GOT3 (cell line): ENCODE data around the gene GATD1.

ENCODE experiments used
- DNase-seq: peaks from one replicate; lab custom pipeline; 2025; ENCODE audit warnings: mixed read lengths; lab: John Stamatoyannopoulos, UW

The GATD1 gene

DNA sequence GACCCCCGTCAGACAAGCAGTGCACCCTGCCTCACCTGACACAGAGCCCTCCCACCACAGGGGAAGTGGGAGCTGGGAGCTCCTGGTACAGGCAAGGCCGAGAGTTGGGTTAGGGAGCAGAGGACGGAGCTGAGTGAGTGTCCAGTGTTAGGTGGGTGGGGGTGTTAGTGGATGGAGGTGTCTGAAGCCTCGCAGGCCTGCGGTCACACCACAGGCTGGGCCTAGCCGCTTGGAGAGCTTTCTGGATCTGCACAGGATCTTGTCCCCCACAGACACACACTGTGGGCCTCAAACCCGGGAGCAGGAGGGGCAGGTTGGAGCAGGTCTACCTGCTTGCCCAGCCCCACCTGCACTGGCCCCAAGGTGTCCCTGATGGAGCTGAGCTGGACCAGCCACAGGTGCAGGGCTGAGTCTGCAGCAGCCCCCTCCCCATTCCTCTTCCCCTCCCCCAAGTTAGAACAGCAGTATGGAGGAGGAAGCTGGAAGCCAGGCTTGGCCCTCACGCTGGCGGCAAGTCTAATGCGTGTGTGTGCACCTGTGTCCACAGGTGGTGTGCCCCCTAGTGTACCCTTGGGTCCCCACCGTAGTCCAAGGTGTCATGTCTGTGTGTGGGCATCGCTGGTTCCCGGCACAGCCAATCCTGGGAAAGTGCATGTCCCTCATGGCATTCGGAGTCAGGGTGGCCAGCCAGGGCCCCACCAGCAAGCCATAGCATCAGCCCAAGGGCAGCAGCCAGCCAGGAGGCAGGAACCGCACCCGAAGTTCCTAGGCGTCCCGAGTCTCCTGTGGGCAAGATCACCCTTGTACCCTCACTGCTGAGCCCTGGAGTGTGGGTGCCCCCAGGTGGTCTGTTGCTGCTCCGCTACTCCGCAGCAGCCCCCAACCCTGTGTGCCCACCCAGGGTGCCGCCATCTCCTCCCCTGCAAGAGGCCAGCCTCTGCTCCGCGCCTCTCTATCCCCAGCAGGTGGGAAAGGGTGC is 2.0 kb upstream of the GATD1 start:
- no peak for DNase-seq

DNA sequence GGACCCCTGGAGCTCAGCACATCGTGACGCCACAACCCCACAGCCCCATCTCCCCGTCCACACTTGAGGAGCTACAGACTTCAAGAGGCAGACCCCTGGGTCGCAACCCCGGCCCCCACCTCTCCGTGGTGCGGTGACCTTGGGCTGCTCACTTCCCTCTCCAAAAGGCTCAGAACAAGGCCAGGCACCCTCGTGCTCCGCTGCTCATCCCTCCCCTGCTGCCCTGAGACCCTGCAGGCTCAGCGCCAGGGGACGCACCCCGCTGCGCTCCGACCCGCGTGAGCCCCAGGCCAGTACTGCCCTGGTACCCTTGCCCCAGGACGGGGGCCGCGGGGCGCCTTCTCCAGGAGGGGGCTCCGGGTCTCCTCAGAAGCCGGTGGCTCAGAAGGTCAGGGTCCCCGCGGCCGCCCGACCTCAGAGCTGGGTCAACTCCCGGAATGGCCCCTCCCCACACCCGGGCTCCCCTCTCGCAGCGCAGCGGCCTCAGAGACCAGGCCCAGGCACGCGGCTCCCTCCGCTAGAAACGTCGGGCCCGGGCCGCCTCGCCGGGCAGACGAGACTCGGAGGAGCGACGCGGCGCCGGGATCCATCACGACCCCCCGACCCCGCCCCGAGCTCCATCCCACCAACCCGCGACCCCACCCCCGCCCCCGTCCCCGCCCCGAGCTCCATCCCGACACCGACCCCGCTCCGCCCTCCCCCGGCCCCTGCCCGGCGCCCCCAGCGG is 563 bp downstream of the GATD1 start:
- no peak for DNase-seq

DNA sequence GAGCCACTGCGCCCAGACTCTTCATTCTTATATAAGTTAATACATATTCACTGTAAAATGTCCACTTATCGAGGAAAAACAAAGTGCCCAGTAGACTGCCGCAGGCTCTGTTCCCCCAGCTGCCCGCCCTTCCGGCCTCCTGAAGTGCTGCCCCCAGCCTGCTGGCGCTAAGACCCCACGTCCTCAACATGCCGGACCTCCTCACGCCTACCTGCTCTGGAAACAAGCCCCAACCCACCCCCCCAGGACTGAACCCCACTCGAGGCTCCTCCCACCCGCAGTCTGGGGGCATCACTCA is 1.1 kb downstream of the GATD1 start:
- no peak for DNase-seq

DNA sequence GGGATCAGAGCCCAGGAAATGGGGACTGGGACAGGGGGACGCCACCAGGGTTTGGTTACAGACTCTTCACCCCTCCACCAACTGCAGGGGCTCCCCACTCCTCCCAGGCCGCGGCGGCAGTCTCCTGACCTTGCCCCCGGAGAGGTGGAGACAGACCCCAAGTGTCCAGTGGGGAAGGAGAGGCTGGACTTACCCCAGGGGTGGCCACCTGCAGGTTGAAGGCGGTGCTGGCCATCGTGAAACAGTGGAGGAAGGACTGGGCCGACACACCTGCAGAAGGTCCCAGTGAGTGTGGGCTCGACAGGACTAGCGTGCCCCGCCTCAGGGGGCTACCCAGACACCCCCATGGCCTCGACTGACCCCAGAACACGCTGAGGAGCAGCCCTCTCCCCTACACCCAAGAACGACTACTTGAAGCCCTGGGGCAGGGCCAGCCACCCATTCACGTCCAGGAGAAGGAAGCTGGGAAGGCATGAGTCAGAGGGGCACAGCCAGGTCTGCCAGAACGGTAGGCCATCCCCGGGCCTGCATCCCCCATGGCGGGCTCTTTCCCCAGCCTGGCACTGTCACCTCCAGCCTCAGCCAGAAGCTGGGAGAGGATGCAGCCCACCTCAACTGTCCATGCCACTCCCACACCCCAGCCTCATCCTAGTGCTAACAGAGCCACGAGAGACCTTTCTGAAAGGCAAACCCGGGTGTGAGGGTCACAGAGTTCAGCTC is 2.3 kb downstream of the GATD1 start:
- no peak for DNase-seq

DNA sequence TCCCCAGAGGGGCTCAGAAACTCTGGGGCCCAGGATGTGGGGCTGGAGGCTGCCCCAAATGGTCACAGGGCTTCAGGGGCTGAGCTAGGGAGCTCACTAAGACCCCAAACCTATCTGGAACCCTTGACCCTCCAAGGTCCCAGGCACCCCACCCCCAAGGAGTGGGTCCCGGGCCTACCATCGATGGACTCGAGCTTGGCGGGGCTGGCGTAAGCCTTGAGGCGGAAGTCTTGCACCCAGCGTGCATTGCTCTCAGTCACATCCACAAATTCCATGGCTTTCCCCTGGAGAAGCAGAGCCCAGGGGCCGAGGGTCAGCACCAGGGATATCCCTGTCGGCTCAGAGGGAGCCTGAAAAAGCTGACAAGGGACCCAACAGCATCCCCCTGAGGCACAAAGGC is 3.5 kb downstream of the GATD1 start:
- no peak for DNase-seq

DNA sequence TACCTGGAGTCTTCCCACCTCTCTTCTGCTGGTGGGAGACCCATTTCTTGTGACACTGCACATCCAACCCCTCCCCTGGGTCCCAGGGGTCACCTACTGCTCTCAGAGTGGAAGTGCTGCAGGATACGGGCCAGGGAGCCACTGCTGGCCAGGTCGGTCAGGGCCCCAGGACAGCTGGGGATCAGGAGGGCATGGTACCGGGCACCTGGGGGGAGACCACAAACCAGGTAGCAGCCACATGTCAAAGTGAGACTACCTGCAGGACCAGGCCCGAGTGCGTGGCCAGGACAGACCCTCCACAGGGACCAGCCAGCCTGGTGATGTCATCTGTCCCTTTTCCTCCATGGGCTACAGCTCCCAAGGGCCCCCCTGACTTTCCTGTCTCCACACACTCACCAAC is 3.9 kb downstream of the GATD1 start:
- DNase-seq = no peak

DNA sequence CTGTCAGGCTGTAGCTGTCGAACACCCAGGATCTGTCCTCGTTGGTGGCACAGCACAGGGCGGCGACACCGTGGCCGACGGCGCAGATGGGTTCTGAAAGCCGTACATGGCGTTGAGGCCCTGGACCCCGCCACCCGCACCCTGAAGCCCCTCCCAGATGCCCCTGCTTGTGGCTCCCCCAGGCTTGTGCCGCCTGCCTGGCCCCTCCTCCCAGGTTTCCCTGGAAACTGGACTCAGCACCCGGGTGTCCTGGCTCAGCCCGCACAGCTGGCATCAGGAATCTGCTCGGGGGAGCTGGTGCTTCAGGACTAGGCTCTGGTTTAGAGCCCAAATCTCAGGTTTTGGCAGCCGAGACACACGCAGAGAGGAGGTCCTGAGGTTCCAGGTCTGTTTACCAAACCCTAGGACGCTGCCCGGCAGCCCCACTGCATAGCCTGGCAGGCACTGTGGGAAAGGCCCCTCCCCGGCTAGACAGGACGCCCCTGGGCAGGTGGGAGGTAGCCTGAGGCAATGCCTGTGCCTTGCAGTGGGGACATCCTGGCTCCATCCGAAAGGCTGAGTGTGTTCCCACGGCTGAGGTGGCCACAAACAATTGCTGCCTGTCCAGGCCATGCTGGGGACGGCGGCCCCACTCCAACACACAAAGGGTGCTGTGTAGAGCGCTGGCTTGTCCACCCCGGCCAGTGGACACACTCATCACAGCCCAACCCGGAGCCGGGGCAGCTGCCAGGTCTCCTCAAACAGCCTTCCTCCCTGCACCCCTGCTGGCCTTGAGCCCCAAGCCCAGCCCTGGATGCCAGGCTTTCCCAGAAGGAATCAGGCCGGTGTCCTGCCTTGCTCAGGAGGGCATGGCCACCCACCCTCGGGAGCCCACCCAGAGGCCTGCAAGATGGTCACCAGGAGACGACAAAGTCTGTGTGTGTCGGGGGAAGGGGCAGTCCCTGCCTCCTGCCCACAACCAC is 4.6 kb downstream of the GATD1 start:
- no peak for DNase-seq

DNA sequence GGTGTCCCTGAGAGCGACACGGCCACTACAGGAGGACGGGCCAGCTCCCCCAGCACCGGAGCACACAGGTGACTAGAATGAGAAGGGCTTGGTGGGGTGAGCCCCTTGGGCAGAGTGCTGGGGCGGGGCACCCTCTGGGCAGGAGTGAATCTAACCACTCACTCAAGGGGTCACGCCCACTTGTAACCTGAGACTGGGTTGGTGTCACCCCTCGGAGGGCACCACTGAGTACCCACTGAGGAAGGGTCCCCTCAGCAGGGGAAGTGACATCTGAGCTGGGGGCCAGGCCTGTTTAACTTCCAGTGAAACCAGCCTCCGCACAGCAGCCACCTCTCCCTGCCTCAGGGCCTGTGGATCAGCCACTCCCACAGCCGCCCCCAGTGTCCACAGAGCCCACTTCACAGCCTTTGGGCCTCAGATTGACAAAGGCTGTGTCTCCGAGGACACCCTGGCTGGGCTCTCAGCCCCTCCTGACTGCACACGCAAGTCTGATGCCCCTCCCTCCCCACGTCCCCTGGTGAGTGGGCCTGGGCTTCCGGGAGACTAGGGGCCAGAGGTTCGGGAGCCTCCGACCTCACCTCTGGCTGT is 5.6 kb downstream of the GATD1 start:
- no peak for DNase-seq

DNA sequence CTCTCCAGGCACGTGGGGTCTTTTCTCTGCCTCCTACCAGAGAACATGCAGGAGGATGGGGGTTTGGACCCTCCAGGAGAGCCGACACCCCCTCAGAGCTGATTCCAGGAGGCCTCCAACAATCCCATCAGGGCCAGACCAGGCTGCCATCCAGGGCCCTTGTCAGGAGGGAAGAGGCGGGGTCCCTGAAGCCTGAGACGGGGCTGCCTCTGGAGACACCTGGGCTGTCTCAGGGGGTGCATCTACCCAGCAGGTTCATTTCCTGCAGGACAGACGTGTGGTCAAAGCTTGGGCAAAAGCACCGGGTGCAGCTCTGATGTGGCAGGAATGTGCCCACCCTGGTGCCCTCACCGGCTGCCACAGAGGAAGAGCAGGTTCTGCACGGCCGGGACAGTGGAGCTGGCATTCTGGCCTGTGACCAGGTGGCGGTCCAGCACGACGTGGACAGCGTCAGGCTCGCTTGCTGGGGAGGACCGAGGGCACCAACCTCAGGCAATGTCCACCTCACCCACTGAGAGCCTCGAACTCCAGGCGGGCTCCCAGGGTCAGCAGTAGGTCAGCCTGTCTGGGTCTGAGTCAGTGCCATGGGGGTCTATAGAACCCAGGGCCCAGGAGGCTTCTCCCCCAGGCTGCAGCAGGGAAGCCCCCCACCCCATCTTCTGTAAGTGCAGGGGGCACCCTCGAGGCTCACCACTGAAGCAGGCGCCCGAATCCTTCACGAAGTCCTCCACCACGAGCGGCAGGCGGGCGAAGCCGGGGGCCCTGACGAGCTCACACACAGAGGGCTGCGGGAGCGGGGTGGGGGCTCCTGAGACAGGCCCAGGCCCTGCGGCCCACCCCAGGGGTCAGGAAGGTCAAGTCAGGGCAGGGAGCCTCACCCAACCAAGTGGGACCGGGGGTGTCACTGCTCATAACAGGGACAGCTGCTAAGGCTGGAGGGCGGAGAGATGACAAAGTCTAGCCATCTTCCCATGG is 6.4 kb downstream of the GATD1 start:
- DNase-seq = no peak

DNA sequence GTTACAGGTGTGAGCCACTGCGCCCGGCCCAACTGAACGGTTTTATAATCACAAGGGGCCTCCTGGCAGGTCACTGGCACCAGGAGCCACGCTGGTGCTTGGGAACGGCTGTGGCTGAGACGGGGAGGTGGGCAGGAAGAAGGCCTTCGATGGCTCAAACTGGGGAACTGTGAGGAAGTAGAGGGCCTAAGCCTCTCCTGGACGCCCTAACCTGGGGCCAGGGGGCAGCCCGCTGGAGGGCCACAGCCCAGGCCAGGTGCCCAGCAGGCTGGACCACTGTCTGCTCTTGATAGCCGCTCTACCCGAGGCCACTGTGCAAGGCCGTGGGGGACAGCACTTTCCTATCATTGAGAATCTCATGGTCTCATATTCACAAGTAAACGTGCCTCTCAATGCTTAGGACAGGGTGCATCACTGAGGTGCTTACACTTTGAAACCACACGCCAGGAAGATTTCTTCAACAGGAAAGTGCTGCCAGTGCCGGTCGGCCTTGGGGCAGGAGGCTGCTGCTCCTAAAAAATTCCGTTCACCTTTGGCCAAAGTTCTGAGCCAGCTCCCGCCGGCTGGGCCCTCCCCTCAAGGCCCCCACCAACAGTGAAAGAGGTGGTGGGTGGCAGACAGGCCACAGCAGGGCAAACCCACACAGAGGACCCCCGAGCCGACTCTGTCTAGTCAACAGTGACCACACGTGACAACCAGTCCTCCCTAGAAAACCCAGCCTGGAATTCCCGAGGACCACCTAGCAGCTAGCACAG is 7.2 kb downstream of the GATD1 start:
- DNase-seq = no peak

DNA sequence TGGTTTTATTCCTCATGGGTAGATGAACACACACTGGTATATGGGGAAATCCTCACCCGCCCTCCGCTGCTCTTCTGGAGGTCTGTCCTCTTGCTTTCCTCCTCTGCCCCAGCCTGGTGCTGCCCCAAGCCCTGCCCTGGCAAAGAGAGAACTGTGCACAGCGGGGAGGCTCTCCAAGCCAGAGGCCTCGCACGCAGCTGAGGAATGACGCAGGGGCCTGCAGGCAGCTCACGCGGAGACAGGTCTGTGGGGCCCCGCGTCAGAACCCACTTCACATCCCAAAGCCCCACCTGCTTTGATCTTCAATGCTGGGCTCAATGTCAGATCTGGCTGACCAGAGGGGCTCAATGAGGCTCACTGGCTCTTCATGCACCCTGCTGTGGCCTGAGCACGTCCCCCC is 10.0 kb downstream of the GATD1 start:
- DNase-seq = no peak

DNA sequence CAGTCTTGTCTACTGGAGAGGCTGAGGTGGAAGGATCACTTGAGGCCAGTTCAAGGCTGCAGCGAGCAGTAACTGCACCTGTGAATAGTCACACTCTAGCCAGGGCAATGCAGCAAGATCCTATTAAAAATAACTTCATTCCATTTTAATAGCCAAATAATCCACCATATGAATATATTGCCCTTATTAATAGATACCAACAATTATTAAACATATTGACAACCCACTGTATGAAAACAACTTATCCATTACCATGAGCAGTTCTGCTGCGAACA is 10.4 kb downstream of the GATD1 start:
- DNase-seq = no peak

DNA sequence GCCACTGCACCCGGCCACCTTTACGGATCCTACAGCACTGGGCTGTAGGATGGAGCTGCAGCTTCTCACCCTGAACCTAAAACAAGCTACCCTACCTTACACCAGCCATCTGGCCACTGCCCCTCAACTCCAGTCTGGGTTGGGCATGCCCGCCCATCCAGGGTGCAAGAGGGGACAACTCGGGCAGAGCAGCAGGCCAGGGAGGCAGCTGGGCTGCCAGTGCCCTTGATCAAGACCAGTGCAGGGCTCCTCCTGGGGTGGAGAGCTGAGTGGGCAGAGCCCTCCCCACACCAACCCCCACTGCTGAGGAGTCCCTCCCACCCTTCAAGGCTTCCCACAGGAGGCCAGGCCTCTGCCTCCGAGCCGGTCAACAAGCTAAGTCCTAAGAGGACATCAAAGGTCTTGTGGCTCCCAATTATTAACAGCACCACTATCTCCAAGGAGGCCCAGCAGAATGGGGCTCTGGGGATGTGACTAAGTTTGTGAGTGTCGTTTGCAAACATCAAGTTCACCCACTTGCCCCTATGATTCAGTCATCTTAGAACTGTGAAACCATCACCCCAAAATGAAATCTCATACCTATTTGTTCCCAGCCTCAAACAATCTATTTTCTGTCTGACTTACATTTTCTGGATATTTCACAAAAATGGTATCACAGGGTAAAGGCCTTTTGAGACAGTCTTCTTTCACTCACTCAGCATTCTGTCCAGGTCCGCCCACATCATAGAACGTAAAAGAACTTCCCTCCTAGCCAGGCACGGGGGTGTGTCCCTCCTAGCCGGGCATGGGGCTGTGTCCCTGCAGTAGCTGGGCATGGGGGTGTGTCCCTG is 11.0 kb downstream of the GATD1 start:
- no peak for DNase-seq

DNA sequence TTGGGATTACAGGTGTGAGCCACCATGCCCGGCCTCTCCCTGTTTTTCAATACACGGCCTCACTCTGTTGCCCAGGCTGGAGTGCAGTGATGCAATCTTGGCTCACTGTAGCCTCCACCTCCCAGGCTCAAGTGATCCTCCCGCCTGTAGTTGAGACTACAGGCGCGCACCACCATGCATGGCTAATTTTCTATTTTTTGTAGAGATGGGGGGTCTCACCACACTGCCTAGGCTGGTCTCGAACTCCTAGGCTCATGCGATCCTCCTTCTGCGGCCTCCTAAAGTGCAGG is 11.5 kb downstream of the GATD1 start:
- no peak for DNase-seq

DNA sequence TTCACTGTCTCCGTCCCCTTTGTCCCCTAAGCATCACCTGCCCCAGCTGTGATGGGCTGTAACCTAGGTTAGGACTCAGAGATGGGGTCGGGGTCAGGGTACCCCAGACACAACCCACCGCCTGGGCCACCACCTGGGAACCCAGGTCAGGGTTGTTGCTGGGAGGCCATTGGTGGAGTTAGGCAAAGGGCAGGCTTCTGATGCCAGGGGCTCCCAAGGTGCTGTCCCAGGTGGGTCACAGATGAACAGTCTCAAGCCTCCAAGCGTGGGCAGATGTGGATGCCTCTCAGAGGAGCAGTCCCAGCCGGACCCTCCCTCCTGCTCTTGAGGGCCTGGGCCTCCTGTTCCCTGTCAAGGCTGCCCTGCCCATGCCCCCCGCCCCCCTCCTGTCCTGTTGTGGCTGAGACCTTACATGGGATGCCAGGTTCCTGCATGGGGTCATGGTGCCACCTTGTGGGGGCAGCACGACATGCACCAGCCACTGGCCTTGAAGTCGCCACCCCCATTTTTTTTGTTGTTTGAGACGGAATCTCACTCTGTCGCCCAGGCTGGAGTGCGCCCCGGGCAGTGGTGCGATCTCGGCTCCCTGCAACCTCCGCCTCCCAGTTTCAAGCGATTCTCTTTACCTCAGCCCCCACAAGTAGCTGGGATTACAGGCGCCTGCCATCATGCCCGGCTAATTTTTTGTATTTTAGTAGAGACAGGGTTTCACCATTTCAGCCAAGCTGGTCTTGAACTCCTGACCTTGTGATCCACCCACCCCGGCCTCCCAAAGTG is 12.1 kb downstream of the GATD1 start:
- DNase-seq = no peak

DNA sequence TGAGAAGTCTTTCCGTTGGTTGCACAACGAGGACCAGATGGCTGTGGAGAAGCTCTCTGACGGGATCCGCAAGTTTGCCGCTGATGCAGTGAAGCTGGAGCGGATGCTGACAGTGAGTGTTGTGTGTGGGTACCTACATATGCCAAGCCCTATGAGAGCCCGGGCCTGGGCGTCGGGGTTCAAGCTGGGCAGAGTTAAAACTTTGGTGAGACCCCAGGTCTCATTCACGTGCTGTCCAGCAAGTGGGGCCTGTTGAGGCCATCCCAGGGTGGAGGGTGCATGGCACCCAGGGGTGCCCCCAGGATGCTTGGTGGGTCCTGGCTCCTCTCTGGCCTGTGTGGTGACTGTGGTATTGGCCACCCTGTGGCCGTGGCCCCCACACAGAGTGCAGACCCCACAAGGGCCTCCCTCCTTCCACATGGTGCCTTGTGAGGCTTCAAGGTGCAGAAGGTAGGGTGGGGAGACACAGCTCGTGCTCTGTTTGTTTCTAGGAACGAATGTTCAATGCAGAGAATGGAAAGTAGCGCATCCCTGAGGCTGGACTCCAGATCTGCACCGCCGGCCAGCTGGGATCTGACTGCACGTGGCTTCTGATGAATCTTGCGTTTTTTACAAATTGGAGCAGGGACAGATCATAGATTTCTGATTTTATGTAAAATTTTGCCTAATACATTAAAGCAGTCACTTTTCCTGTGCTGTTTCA is 12.8 kb downstream of the GATD1 start:
- DNase-seq = no peak

DNA sequence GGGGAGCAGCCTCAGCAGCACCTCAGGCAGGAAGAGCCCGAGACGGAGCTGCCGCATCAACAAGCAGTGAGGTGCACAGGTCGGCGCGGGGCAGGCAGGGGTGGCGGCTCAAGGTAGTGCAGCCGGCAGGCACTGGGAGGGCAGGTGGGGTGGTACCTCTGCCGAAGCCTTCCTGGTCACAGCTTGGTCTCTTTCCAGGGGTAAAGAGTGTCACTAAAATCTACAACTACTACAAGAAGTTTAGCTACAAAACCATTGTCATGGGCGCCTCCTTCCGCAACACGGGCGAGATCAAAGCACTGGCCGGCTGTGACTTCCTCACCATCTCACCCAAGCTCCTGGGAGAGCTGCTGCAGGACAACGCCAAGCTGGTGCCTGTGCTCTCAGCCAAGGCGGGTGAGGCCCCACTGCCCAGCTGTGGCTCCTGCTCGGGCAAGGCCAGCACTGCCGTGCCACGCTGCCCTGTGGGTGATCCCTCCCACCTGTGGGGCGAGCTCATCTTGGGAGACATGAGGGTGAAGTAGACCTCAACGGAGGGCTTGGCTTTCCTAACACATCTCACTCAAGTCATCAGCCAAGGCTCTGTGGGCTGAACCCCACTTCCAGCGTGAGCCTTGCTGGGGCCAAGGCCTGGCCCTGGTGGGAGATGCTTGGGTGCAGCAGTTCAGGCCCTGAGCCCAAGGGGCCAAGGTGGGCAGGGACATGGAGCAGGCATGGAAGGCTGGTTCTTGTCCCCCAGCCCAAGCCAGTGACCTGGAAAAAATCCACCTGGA is 13.6 kb downstream of the GATD1 start:
- no peak for DNase-seq
